CD4-positive, alpha-beta T cell treated with Interleukin-15 for 1 hour (primary cell): ENCODE measurements around the gene KRTAP10-2.

Experiments
- DNase-seq: peaks from one replicate; pipeline ENCODE4 v3.0.0-alpha.2; 2020

The KRTAP10-2 gene

DNA sequence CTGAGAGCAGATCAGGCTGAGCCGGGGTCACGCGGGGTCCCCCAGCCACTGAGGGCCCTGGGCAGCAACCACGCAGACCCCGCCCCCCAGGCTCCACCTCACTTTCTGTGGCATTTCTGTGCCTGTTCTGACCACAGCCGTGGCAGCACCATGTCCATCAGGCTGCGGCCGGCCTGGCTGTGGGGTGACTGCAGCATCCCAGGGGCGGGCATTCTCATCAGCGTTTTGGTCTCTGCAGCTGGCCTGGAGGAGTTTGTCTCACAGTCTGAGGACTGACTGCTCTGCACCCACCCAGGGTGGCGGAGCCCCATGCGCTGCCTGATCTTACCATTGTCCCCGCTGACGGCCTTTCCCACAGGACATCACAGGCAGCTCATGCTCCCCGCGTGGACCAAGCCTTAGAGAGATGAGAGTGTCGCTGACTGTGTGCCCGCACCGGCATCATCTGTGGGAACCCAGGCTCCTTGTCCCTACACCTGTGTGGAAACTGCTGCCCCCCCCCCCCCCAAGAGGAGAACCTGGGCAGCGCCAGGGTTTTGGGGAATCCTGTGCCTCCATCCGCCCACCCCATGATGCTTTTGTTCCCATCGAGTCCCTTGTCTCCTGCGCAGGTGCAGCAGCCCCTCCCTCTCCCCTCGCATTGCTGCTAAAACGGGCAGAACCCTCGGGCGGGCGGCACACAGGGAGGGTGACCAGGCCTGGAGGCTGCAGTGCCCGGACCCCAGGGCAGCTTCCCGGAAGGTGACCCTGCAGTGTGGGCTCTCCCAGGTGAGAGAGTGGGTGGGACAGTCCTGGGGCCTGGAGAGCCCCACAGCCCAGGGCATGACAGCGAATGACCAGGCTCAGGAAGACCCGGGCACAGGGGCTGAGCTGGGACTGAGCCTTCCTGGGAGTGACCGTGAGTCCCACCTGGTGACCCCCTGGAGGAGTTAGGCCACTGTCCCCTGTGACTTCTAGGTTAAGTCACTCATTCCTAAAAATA is 13.1 kb downstream of the KRTAP10-2 start:
- DNase-seq = no peak

DNA sequence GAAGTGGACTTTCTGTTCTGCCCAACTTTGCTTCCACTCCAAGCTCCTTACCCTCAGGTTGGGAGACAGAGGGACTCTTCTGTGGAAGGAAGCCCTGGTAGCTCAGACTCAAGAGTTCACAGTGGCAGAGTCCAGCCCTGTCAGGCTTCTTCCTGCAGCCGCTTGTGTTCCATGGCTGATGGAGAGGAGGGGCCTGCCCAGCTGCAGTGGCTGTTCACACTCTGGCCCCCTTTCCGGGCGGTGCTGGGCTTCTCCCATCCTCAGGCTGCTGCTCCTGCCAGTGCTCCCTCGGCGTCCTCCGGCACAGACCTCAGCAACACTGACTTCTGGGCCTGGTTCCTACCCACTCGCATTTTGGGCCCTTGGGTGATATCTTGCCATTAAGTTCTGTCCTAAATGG is 15.3 kb downstream of the KRTAP10-2 start:
- DNase-seq = no peak

- no peak for DNase-seq
Observed at GRCh38 chr21:44534688-44535087, 16.6 kb downstream of the KRTAP10-2 start.

DNA sequence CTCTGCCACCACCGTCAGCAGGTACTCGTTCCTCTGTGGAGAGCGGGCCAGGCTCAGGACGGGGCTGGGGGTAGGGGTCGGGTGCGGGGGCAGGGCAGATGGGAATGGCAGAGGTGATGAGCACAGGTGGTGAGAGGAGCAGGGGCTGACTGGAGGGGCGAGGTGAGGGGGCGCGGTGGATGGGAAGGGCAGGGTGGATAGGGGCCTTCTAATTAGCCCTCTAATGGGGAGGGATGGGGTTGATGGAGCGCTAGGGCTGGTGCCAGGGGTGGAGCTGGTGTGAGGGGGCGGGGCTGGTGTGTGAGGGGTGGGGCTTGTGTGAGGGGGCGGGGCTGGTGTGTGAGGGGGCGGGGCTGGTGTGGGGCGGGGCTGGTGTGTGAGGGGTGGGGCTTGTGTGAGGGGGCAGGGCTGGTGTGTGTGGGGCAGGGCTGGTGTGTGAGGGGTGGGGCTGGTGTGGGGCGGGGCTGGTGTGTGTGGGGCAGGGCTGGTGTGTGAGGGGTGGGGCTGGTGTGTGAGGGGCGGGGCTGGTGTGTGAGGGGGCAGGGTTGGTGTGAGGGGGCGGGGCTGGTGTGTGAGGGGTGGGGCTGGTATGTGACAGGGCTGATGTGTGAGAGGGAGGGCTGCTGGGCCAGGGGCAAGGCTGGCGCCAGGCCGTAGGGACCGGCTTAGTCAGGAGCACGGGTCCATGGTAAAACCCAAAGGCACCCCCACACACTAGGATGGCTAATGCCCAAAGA is 17.2 kb downstream of the KRTAP10-2 start:
- DNase-seq = no peak

GRCh38 chr21:44533121-44533890 is 18.0 kb downstream of the KRTAP10-2 start:
- DNase-seq = no peak

DNA sequence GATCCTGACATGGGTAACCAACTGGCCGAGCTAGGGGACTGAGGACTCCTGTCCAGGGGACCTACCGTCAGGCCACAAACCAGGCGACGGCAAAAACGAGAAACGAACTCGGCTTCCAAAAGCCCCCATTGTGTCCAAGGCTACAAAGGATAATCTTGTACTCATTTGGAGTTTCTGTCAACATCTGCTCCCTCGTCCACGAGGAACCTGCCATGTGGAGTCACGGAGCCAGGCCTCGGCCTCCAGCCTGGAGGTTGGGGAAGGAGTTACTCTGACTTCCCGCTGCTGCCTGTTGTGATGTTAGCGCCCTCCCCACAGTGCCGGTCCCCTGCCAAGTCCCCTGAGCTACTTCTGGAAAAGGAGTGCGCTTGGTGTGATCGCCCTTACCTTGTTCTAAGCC is 18.6 kb downstream of the KRTAP10-2 start:
- DNase-seq = no peak

- DNase-seq = no peak
Observed at GRCh38 chr21:44531606-44532564, 19.4 kb downstream of the KRTAP10-2 start.

DNA sequence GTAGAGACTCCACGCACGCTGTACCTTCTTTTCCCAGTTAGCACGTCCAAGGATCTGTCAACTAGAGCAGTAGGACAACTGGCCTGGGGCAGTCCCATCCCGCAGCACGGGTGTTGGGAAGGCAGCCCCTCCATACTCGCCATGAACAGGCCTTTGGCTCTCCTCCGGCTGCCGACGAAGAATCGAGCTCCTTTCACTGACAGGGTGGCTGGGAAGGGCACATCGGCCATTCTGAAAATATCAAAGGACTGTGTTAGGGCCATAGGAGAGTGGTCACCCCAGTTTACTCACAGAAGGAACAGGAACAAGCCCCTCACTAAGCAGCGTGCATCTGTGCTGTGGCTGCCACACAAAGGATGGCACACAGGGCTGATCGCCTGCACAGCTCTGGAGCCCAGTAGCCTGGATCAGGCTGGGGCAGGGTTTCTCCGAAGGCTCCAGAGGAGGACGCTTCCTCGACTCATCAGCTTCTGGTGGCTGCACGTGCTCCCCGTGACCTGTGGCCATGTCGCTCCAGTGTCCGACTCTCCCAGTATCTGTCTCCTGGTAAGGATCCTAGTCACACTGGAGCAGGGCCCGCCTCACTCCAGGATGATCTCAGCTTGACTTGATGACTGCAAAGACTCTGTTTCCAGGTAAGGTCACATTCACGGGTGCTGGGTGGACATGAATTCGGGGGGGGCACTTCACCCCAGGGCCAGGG is 20.3 kb downstream of the KRTAP10-2 start:
- DNase-seq = no peak

GRCh38 chr21:44530221-44530902 is 20.9 kb downstream of the KRTAP10-2 start:
- peak; percentile 7 for DNase-seq

- DNase-seq = peak; percentile 8
Observed at GRCh38 chr21:44529503-44530125, 21.7 kb downstream of the KRTAP10-2 start.

GRCh38 chr21:44529011-44529421 is 22.3 kb downstream of the KRTAP10-2 start:
- DNase-seq = peak; percentile 14

DNA sequence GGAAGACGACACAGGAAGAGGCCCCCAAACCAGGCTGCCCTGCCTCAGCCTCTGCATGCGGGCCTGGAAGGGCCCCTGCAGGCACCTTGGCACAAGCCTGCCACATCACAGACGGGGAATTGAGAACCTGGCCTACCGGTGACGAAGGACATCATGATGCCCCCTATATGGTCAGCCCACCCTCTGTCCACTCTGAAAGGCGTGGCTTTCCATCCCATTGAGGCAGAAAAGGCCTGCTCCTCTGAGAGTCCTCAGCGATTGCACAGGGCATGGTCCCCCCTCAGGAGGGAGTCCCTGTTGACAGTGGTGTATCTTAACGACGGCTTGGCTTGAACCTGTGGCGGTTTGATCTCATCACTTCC is 22.7 kb downstream of the KRTAP10-2 start:
- DNase-seq = peak; percentile 10

DNA sequence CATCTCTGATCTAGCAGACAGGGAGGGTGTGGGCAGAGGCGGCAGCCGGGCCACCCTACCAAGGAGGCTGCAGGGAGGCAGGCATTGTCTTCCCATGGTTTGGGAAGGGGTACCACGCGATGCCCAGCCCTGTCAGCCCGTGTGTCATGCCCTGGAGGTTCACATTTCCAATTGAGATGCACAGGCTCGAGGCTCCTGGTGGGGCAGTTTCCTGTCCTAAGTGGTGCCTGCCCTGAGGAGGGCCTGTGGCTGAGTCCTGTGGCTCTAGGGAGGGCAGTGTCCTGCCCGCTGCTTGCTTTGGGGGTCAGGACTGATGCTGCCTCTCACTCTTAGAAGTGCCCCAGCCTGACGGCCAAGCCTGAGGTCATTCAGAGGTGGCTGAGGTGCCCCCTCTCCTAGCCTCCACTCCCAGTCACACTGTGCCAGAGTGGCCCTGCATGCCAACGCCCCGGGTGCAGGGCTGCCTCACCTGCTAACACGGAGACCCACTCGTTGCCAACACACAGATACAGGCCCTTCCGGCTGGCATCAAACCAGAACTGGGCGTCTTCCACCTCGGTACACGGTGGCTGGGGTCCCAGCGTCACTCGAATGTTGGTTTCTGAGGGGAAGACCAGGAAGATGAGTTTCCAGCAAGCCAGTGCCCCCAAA is 23.2 kb downstream of the KRTAP10-2 start:
- DNase-seq = peak; percentile 10

- peak; percentile 17 for DNase-seq
Observed at GRCh38 chr21:44527156-44527982, 23.9 kb downstream of the KRTAP10-2 start.

GRCh38 chr21:44526096-44526997 is 25.0 kb downstream of the KRTAP10-2 start:
- DNase-seq = peak; percentile 6

DNA sequence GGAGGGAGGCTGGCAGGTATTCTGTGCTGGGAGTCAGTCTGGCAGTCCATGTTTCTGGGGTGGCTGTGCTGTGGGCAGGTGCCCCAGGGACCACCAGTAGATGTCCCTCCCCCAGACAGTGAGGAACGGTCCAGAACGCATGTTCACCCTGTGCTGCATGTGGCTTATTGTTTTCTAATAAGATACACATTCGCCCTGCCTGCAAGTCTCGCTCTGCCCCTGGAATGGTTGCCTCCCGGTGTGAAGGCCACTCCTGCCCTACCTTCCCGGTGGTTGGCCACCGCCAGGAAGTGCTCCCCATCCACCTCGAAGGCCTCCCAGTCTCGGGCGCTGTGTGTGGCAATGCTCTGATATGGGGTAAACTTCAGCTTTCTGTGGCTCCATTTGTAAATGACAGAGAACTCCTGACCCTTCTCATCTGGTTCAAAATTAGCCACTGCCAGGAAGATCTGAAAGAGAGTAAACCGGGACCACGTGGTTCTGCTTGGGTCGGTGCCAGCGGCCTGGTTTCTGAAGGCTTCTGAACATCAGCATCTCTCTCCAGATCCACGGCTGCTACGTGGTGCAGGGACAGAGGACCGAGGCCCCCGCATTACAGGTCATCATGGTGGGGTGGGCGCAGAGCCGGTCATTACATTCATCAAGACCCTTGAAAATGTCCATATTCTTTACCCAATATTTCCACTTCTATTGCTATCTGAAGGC is 25.8 kb downstream of the KRTAP10-2 start:
- DNase-seq = peak; percentile 1
